ENCODE data around the gene ATP8B2.

The ATP8B2 gene

GRCh38 chr1:154398678-154399077 is 73.4 kb downstream of the ATP8B2 start:
- DNase-seq (ENCODE audit: low spot score), result no peak

GRCh38 chr1:154400381-154400801 is 75.1 kb downstream of the ATP8B2 start:
- DNase-seq (ENCODE audit: low spot score), result no peak
